ENCODE measurements around the gene NLRC5.

GRCh38 chr16:56980201-56980535, 9.2 kb upstream of the NLRC5 start:
- TF ChIP-seq CTCF (tag by site-specific recombination; IDR thresholded peaks at IDR 0.05) (no peak), PATZ1 (tag by site-specific recombination; IDR thresholded peaks at IDR 0.05) (no peak), ATF2 (tag by site-specific recombination; IDR thresholded peaks at IDR 0.05; ENCODE audit: low read depth) (no peak), ZNF596 (tag by site-specific recombination; IDR thresholded peaks at IDR 0.05) (no peak), YY1 (tag by site-specific recombination; IDR thresholded peaks at IDR 0.05) (no peak)
